IMR-90 (cell line): ENCODE data around the gene UBASH3A. TPM values are rescaled to one million over a fixed set of nuclear protein-coding genes. Genes with fewer than 3 reads are reported as not detected.

ENCODE experiments used
- ATAC-seq: fragments of 200-7000 bp; cut with Tn5 transposase; 2 replicates; pipeline ENCODE4 v1.9.1; 2020; ENCODE audit warnings: low read depth, mild to moderate bottlenecking, moderate library complexity
- BruUV-seq: library from RNA; stranded (reverse); fragments of 400-500 nt; replicated peaks from 2 replicates; lab custom pipeline; 2021; lab: Mats Ljungman, UMichigan
- CTCF ChIA-PET: fragments of 300-600 bp; formaldehyde crosslinking; extraction: SDS; loops from one replicate; lab custom pipeline; 2021; ENCODE audit warnings: antibody characterized with exemption; lab: Yijun Ruan, JAX
- POLR2A ChIA-PET: fragments of 300-600 bp; sonication (Branson Sonifier 250); formaldehyde crosslinking; loops from one replicate; lab custom pipeline; 2022; ENCODE audit warnings: antibody characterized with exemption; ENCODE audit not compliant: unreplicated experiment; lab: Charles Lee
- DNase-seq: peaks from one replicate; pipeline ENCODE4 v3.0.0; 2013
- H2AFZ ChIP-seq: replicated peaks from 2 replicates; pipeline ENCODE3; 2013; ENCODE audit warnings: low read length, mild to moderate bottlenecking; ENCODE audit not compliant: poor library complexity
- H2AK5ac ChIP-seq: 2 replicates; pipeline ENCODE4 v1.6.1; 2013; ENCODE audit warnings: low read depth, low read length, inconsistent platforms
- H2AK9ac ChIP-seq: replicated peaks from 2 replicates; pipeline ENCODE3; 2013; ENCODE audit warnings: mild to moderate bottlenecking, low read depth, low read length, moderate library complexity; ENCODE audit not compliant: poor library complexity
- H2BK120ac ChIP-seq: 2 replicates; pipeline ENCODE4 v1.6.1; 2013; ENCODE audit warnings: low read depth, low read length, inconsistent platforms
- H2BK15ac ChIP-seq: 3 replicates; pipeline ENCODE4 v1.6.1; 2013; ENCODE audit warnings: low read depth, low read length, inconsistent platforms
- H2BK20ac ChIP-seq: 2 replicates; pipeline ENCODE4 v1.6.1; 2013; ENCODE audit warnings: low read depth, mild to moderate bottlenecking, inconsistent platforms, low read length, moderate library complexity
- H2BK5ac ChIP-seq: 2 replicates; pipeline ENCODE4 v1.6.1; 2013; ENCODE audit warnings: mild to moderate bottlenecking, low read depth, low read length, inconsistent platforms; ENCODE audit not compliant: poor library complexity, severe bottlenecking
- H3K14ac ChIP-seq: replicated peaks from 2 replicates; pipeline ENCODE4 v1.6.1; 2013; ENCODE audit warnings: low read depth, low read length, inconsistent platforms
- H3K18ac ChIP-seq: 2 replicates; pipeline ENCODE4 v1.6.1; 2013; ENCODE audit warnings: low read depth, low read length, control low read depth
- H3K23ac ChIP-seq: 2 replicates; pipeline ENCODE4 v1.6.1; 2013; ENCODE audit warnings: low read depth, low read length, inconsistent platforms
- H3K27ac ChIP-seq: 2 replicates; pipeline ENCODE4 v1.5.1; 2013; ENCODE audit warnings: mild to moderate bottlenecking, control low read depth, low read length; ENCODE audit not compliant: insufficient read depth
- H3K27me3 ChIP-seq: 2 replicates; pipeline ENCODE4 v1.6.1; 2013; ENCODE audit warnings: low read length; ENCODE audit not compliant: control insufficient read depth, insufficient read depth
- H3K36me3 ChIP-seq: 2 replicates; pipeline ENCODE4 v1.6.1; 2013; ENCODE audit warnings: low read length, mixed read lengths; ENCODE audit not compliant: control insufficient read depth, insufficient read depth
- H3K4ac ChIP-seq: 2 replicates; pipeline ENCODE4 v1.6.1; 2013; ENCODE audit warnings: low read depth, low read length, inconsistent platforms
- H3K4me1 ChIP-seq: 2 replicates; pipeline ENCODE4 v1.6.1; 2013; ENCODE audit warnings: low read length, mixed read lengths; ENCODE audit not compliant: control insufficient read depth, insufficient read depth
- H3K4me2 ChIP-seq: 2 replicates; pipeline ENCODE4 v1.6.1; 2013; ENCODE audit warnings: low read depth, mild to moderate bottlenecking, control low read depth, low read length, moderate library complexity
- H3K4me3 ChIP-seq: 2 replicates; pipeline ENCODE4 v1.5.1; 2013; ENCODE audit warnings: low read depth, mild to moderate bottlenecking, control low read depth, low read length, moderate library complexity; ENCODE audit not compliant: insufficient read depth
- H3K56ac ChIP-seq: 2 replicates; pipeline ENCODE4 v1.6.1; 2013; ENCODE audit warnings: low read length, inconsistent platforms; ENCODE audit not compliant: insufficient read depth; ENCODE audit errors: extremely low read depth
- H3K79me1 ChIP-seq, 2 experiments: 2 replicates each; pipeline ENCODE4 v1.6.1; 2013; ENCODE audit warnings: low read length in 2 of 2, inconsistent platforms in 1 of 2, low read depth in 1 of 2
- H3K9ac ChIP-seq: 2 replicates; pipeline ENCODE4 v1.6.1; 2013; ENCODE audit warnings: low read depth, low read length, control low read depth
- H3K9me1 ChIP-seq: 2 replicates; pipeline ENCODE4 v1.6.1; 2013; ENCODE audit warnings: low read length, inconsistent platforms; ENCODE audit not compliant: insufficient read depth
- H3K9me3 ChIP-seq: 2 replicates; pipeline ENCODE4 v1.6.1; 2013; ENCODE audit warnings: low read length; ENCODE audit not compliant: control insufficient read depth, insufficient read depth
- H4K20me1 ChIP-seq: 2 replicates; pipeline ENCODE4 v1.6.1; 2013; ENCODE audit warnings: low read length, inconsistent platforms; ENCODE audit not compliant: insufficient read depth
- H4K5ac ChIP-seq: 2 replicates; pipeline ENCODE4 v1.6.1; 2013; ENCODE audit warnings: mild to moderate bottlenecking, low read depth, low read length, control low read depth
- H4K8ac ChIP-seq, 2 experiments: 2 replicates each; pipeline ENCODE4 v1.6.1; 2013; ENCODE audit warnings: low read depth in 2 of 2, low read length in 2 of 2, control low read depth in 1 of 2, inconsistent platforms in 1 of 2
- H4K91ac ChIP-seq: 2 replicates; pipeline ENCODE4 v1.6.1; 2013; ENCODE audit warnings: low read depth, low read length, inconsistent platforms; ENCODE audit not compliant: insufficient read depth
- BHLHE40 ChIP-seq: fragments of 150-350 bp; IDR thresholded peaks from 2 replicates; pipeline ENCODE4 v1.6.1; 2016; ENCODE audit warnings: mild to moderate bottlenecking, low read depth, low read length
- CEBPB ChIP-seq: IDR thresholded peaks from 2 replicates; pipeline ENCODE4 v1.6.1; 2012; ENCODE audit warnings: low read depth, low read length, improper control_type of control experiment
- CHD1 ChIP-seq: IDR thresholded peaks from 2 replicates; pipeline ENCODE4 v1.6.1; 2012; ENCODE audit warnings: low read depth, low read length, improper control_type of control experiment
- FOS ChIP-seq: fragments of 150-350 bp; IDR thresholded peaks from 2 replicates; pipeline ENCODE4 v1.6.1; 2016; ENCODE audit warnings: low read depth, low read length
- MAFK ChIP-seq: IDR thresholded peaks from 2 replicates; pipeline ENCODE4 v1.6.1; 2012; ENCODE audit warnings: low read depth, low read length, improper control_type of control experiment
- MAZ ChIP-seq: IDR thresholded peaks from 2 replicates; pipeline ENCODE4 v1.6.1; 2012; ENCODE audit warnings: low read depth, mild to moderate bottlenecking, low read length, improper control_type of control experiment, moderate library complexity, borderline replicate concordance
- MXI1 ChIP-seq: IDR thresholded peaks from 2 replicates; pipeline ENCODE4 v1.6.1; 2012; ENCODE audit warnings: low read depth, mild to moderate bottlenecking, low read length, moderate library complexity, borderline replicate concordance
- NFE2L2 ChIP-seq: fragments of 150-350 bp; IDR thresholded peaks from 2 replicates; pipeline ENCODE4 v1.6.1; 2016; ENCODE audit warnings: low read depth, mild to moderate bottlenecking, low read length
- POLR2A ChIP-seq: IDR thresholded peaks from 2 replicates; pipeline ENCODE4 v1.6.1; 2012; ENCODE audit warnings: mild to moderate bottlenecking, low read depth, low read length
- RAD21 ChIP-seq: IDR thresholded peaks from 2 replicates; pipeline ENCODE4 v1.6.1; 2012; ENCODE audit warnings: low read length, improper control_type of control experiment
- RCOR1 ChIP-seq: IDR thresholded peaks from 2 replicates; pipeline ENCODE4 v1.6.1; 2012; ENCODE audit warnings: mild to moderate bottlenecking, low read length, improper control_type of control experiment; ENCODE audit not compliant: insufficient replicate concordance
- RFX5 ChIP-seq: IDR thresholded peaks from 2 replicates; pipeline ENCODE4 v1.8.0; 2012; ENCODE audit warnings: low read depth, mild to moderate bottlenecking, low read length, moderate library complexity
- SMC3 ChIP-seq: fragments of 150-350 bp; IDR thresholded peaks from 2 replicates; pipeline ENCODE4 v1.6.1; 2016; ENCODE audit warnings: low read depth, mild to moderate bottlenecking, antibody characterized with exemption, low read length, moderate library complexity
- WGBS, 2 experiments: methylation state at CpG; one replicate each; pipeline versions ENCODE4 v1.1.5 to v1.1.7; 2013; ENCODE audit warnings: missing lambda C conversion rate in 2 of 2; ENCODE audit not compliant: insufficient read length in 1 of 2; ENCODE audit errors: extremely low coverage in 2 of 2; 5-methylcytosine and 5-hydroxymethylcytosine counted together
- dilution Hi-C: fragments of 300-500 bp; cut with HindIII; formaldehyde crosslinking; loops from one replicate; pipeline ENCODE4 v1.14.3; 2018; ENCODE audit warnings: low sequenced_read_pairs; ENCODE audit not compliant: unreplicated experiment
- in situ Hi-C: fragments of 300-500 bp; cut with MboI; formaldehyde crosslinking; loops from 3 replicates; pipeline ENCODE4 v1.14.3; 2019; ENCODE audit warnings: low sequenced_read_pairs, inconsistent platforms, mixed read lengths
- intact Hi-C: fragments of 100-400 bp; cut with micrococcal nuclease; formaldehyde crosslinking; loops from 2 replicates; pipeline ENCODE4 v1.10.0; 2022
- polyA plus RNA-seq, 3 experiments: library from polyadenylated mRNA; depleted of rRNA; stranded (reverse); fragments of >200 nt; gene quantifications; 2 replicates each; pipeline ENCODE4 v1.2.3, GENCODE V29; 2012; ENCODE audit warnings: low replicate concordance in 1 of 3
- total RNA-seq: library from RNA; depleted of rRNA; stranded (reverse); fragments of >200 nt; gene quantifications from 2 replicates; pipeline ENCODE4 v1.2.3, GENCODE V29; 2012
- TF ChIP-seq, protein P1 (sequence below): fragments of 150-350 bp; IDR thresholded peaks from 2 replicates; pipeline ENCODE4 v1.6.1; 2017; ENCODE audit warnings: mild to moderate bottlenecking, antibody characterized with exemption, low read length, low read depth
- TF ChIP-seq, protein P2 (sequence below): fragments of 150-350 bp; IDR thresholded peaks from 2 replicates; pipeline ENCODE4 v1.6.1; 2016; ENCODE audit warnings: low read depth, mild to moderate bottlenecking, low read length, moderate library complexity, borderline replicate concordance
- TF ChIP-seq, protein P3 (sequence below): conservative IDR thresholded peaks from 2 replicates; pipeline ENCODE4 v1.5.1; 2012; ENCODE audit warnings: mild to moderate bottlenecking, low read depth, low read length, improper control_type of control experiment

UBASH3A gene
- total and polyA plus RNA-seq, 2 of the 4 experiments (the other 2 are of a cell fraction), result not detected

DNA sequence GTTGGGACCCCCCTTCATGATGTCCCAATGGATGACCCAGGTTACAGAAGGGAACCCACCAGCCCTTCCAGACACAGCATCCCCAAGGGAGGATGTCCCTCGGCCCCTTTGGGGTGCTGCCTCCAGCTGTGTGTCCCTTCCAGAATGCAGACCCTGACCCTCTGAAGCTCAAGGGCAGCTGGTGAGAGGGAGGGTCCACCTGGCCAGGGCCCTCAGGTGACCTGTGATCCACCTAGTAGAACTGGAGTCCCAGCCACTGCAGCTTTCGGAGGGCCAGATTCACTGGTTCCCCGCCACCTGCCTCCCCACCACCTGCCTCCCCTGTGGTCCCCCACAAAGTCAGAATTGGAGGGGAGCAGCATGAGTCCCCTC is 27.8 kb upstream of the UBASH3A start:
- Histone ChIP-seq H2BK15ac (no peak overlapping the region), H3K4ac (no peak overlapping the region), H4K20me1 (no peaks in the 10 kb centered on the region), H3K79me1 (no peaks in the 10 kb centered on the region), H3K36me3 (no peaks in the 10 kb centered on the region), H2BK5ac (no peak overlapping the region), H3K27ac (no peak overlapping the region), H2AK5ac (no peak overlapping the region), H2BK20ac (no peak overlapping the region), H3K4me2 (no peak overlapping the region), H3K4me3 (no peak overlapping the region), H3K9me1 (no peaks in the 10 kb centered on the region), H2AFZ (no peak overlapping the region), H3K14ac (no peak overlapping the region), H4K8ac (no peak overlapping the region), H3K4me1 (no peaks in the 10 kb centered on the region), H3K23ac (no peak overlapping the region), H3K9me3 (no peaks in the 10 kb centered on the region), H2BK120ac (no peak overlapping the region), H3K27me3 (peaks cover 29% of the 10 kb centered on the region; the same call in 1 of the 2 replicates), H3K18ac (no peak overlapping the region), H2AK9ac (no peak overlapping the region), H4K91ac (no peak overlapping the region), H3K56ac (no peak overlapping the region), H4K5ac (no peak overlapping the region), H3K9ac (no peak overlapping the region)
- no peak for ATAC-seq
- no TSS peak for BruUV-seq
- ChIA-PET POLR2A (no interaction called here), CTCF (no interaction called here)
- intact Hi-C loops (no loop called here), in situ Hi-C loops (no loop called here), dilution Hi-C loops (no loop called here)
- TF ChIP-seq, protein P1, sequence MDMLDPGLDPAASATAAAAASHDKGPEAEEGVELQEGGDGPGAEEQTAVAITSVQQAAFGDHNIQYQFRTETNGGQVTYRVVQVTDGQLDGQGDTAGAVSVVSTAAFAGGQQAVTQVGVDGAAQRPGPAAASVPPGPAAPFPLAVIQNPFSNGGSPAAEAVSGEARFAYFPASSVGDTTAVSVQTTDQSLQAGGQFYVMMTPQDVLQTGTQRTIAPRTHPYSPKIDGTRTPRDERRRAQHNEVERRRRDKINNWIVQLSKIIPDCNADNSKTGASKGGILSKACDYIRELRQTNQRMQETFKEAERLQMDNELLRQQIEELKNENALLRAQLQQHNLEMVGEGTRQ, result no peak
- TF ChIP-seq RFX5 (no peak), SMC3 (no peak), RAD21 (no peak), FOS (no peak), NFE2L2 (no peak), MAZ (no peak), MAFK (no peak), BHLHE40 (no peak), POLR2A (no peak), RCOR1 (no peak), CHD1 (no peak), CEBPB (no peak), MXI1 (no peak)
- TF ChIP-seq, protein P2, sequence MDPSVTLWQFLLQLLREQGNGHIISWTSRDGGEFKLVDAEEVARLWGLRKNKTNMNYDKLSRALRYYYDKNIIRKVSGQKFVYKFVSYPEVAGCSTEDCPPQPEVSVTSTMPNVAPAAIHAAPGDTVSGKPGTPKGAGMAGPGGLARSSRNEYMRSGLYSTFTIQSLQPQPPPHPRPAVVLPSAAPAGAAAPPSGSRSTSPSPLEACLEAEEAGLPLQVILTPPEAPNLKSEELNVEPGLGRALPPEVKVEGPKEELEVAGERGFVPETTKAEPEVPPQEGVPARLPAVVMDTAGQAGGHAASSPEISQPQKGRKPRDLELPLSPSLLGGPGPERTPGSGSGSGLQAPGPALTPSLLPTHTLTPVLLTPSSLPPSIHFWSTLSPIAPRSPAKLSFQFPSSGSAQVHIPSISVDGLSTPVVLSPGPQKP, result no peak
- TF ChIP-seq, protein P3, sequence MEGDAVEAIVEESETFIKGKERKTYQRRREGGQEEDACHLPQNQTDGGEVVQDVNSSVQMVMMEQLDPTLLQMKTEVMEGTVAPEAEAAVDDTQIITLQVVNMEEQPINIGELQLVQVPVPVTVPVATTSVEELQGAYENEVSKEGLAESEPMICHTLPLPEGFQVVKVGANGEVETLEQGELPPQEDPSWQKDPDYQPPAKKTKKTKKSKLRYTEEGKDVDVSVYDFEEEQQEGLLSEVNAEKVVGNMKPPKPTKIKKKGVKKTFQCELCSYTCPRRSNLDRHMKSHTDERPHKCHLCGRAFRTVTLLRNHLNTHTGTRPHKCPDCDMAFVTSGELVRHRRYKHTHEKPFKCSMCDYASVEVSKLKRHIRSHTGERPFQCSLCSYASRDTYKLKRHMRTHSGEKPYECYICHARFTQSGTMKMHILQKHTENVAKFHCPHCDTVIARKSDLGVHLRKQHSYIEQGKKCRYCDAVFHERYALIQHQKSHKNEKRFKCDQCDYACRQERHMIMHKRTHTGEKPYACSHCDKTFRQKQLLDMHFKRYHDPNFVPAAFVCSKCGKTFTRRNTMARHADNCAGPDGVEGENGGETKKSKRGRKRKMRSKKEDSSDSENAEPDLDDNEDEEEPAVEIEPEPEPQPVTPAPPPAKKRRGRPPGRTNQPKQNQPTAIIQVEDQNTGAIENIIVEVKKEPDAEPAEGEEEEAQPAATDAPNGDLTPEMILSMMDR, result no peak
- WGBS, 2 experiments, result no CpG with 5 or more reads among the region's 3 CpGs
- no peak for DNase-seq
